NCI-H1694 treated with DMSO at 0.1 percent for 48 hours (cell line): Measurements from ENCODE around the gene TRPM8.
A peak's percentile ranks its signal among the peaks of the same experiment; 100 is the strongest.
"Not testable (repeated sequence)": the region's sequence is repeated elsewhere in the genome, so short reads cannot be mapped to it uniquely, and the experiment has no call there.

Experiments used
- DNase-seq: peaks from one replicate; lab custom pipeline; 2025; lab: John Stamatoyannopoulos, UW

TRPM8 gene

GRCh38 chr2:233917116-233917515 is at the start of gene TRPM8:
TRPM8 (plus strand) TSS chr2:233917373; CDS start chr2:233926538, 9,165 bp downstream.
- no peak for DNase-seq

GRCh38 chr2:233867993-233868532 is 49.1 kb upstream of the TRPM8 start, which contains the start of gene MSL3B:
MSL3B (minus strand) TSS chr2:233868386.
- DNase-seq, result peak; percentile 35

- DNase-seq, result no peak
Measured at GRCh38 chr2:233871432-233871831, 45.7 kb upstream of the TRPM8 start.

- DNase-seq, result not testable (repeated sequence)
Measured at GRCh38 chr2:233872125-233872524, 45.0 kb upstream of the TRPM8 start.

- no peak for DNase-seq
Measured at GRCh38 chr2:233882353-233882752, 34.8 kb upstream of the TRPM8 start.

- no peak for DNase-seq
Measured at GRCh38 chr2:233892793-233893192, 24.4 kb upstream of the TRPM8 start.

- not testable (repeated sequence) for DNase-seq
Measured at GRCh38 chr2:233896253-233896652, 20.9 kb upstream of the TRPM8 start.

GRCh38 chr2:233901367-233901766 is 15.8 kb upstream of the TRPM8 start:
- no peak for DNase-seq

- no peak for DNase-seq
Measured at GRCh38 chr2:233901884-233902283, 15.3 kb upstream of the TRPM8 start.

- DNase-seq, result no peak
Measured at GRCh38 chr2:233905945-233906344, 11.2 kb upstream of the TRPM8 start.

- DNase-seq, result no peak
Measured at GRCh38 chr2:233907627-233908026, 9.5 kb upstream of the TRPM8 start.

GRCh38 chr2:233912691-233913423 is 4.3 kb upstream of the TRPM8 start:
- no peak for DNase-seq

- DNase-seq, result peak; percentile 1
Measured at GRCh38 chr2:233915128-233915527, 2.0 kb upstream of the TRPM8 start.

GRCh38 chr2:233919319-233919718 is 2.1 kb downstream of the TRPM8 start:
- no peak for DNase-seq

GRCh38 chr2:233919938-233920337 is 2.8 kb downstream of the TRPM8 start:
- DNase-seq, result no peak

GRCh38 chr2:233922471-233922870 is 5.3 kb downstream of the TRPM8 start:
- DNase-seq, result no peak

- DNase-seq, result no peak
Measured at GRCh38 chr2:233925402-233925801, 8.2 kb downstream of the TRPM8 start.

GRCh38 chr2:233926806-233927205 is 9.6 kb downstream of the TRPM8 start:
- no peak for DNase-seq

- DNase-seq, result peak; percentile 52
Measured at GRCh38 chr2:233928594-233929351, 11.6 kb downstream of the TRPM8 start.

GRCh38 chr2:233929352-233930022 is 12.3 kb downstream of the TRPM8 start:
- DNase-seq, result no peak

GRCh38 chr2:233934524-233934923 is 17.4 kb downstream of the TRPM8 start:
- DNase-seq, result no peak

- DNase-seq, result no peak
Measured at GRCh38 chr2:233935426-233935825, 18.3 kb downstream of the TRPM8 start.
